H1 (cell line): Measurements from ENCODE around the gene CFAP221. TPM values are rescaled to one million over a fixed set of nuclear protein-coding genes. Genes with fewer than 3 reads are reported as not detected.

Experiments
- CTCF ChIA-PET: fragments of 300-600 bp; sonication (Branson Sonifier 250); formaldehyde crosslinking; loops from one replicate; lab custom pipeline; 2021; ENCODE audit not compliant: partially characterized antibody; lab: Charles Lee
- POLR2A ChIA-PET: fragments of 300-600 bp; sonication (Branson Sonifier 250); formaldehyde crosslinking; loops from one replicate; lab custom pipeline; 2021; ENCODE audit warnings: inconsistent platforms; ENCODE audit not compliant: partially characterized antibody; lab: Charles Lee
- DNase-seq, 2 experiments: peaks; one replicate each; pipeline versions ENCODE4 v3.0.0 to v3.0.0-alpha.2; 2010 to 2022; ENCODE audit warnings: low spot score in 2 of 2, low read depth in 1 of 2, mixed read lengths in 1 of 2
- FAIRE-seq: peaks from 2 replicates; lab custom pipeline; 2011; peaks lifted over from hg19 to GRCh38; lab: Jason Lieb, UNC
- H2AFZ ChIP-seq: 2 replicates; pipeline ENCODE4 v1.8.1; 2012; ENCODE audit warnings: low read length, inconsistent platforms
- H2AK5ac ChIP-seq: 2 replicates; pipeline ENCODE4 v1.6.1; 2013; ENCODE audit warnings: low read depth, low read length
- H2BK120ac ChIP-seq: replicated peaks from 2 replicates; pipeline ENCODE3; 2013; ENCODE audit warnings: low read depth, low read length, inconsistent platforms
- H2BK12ac ChIP-seq: 2 replicates; pipeline ENCODE4 v1.6.1; 2013; ENCODE audit warnings: low read depth, low read length
- H2BK15ac ChIP-seq: 2 replicates; pipeline ENCODE4 v1.6.1; 2013; ENCODE audit warnings: low read length
- H2BK20ac ChIP-seq: 2 replicates; pipeline ENCODE4 v1.6.1; 2013; ENCODE audit warnings: low read length
- H2BK5ac ChIP-seq: 2 replicates; pipeline ENCODE4 v1.6.1; 2013; ENCODE audit warnings: low read depth, low read length
- H3K14ac ChIP-seq: 2 replicates; pipeline ENCODE4 v1.6.1; 2013; ENCODE audit warnings: inconsistent platforms; ENCODE audit not compliant: insufficient read length
- H3K18ac ChIP-seq: 2 replicates; pipeline ENCODE4 v1.6.1; 2013; ENCODE audit warnings: low read length; ENCODE audit errors: extremely low read depth
- H3K23ac ChIP-seq: 2 replicates; pipeline ENCODE4 v1.6.1; 2013; ENCODE audit warnings: inconsistent platforms; ENCODE audit not compliant: insufficient read length
- H3K23me2 ChIP-seq: 2 replicates; pipeline ENCODE4 v1.6.1; 2013; ENCODE audit warnings: low read depth, low read length
- H3K27ac ChIP-seq: 2 replicates; pipeline ENCODE4 v1.6.1; 2011; ENCODE audit warnings: low read depth, low read length, inconsistent platforms
- H3K27me3 ChIP-seq, 4 experiments: replicated peaks in 1 of 4; 1 replicate in 1 of 4; 2 replicates in 3 of 4; pipeline versions ENCODE4 v1.6.1 to v1.8.1; 2011 to 2013; ENCODE audit warnings: low read length in 3 of 4, mild to moderate bottlenecking in 3 of 4, inconsistent platforms in 2 of 4, mixed read lengths in 2 of 4, moderate library complexity in 1 of 4; ENCODE audit not compliant: control insufficient read depth in 3 of 4, insufficient read depth in 3 of 4; ENCODE audit errors: extremely low read depth in 1 of 4
- H3K36me3 ChIP-seq, 4 experiments: 2 replicates each; pipeline versions ENCODE4 v1.6.1 to v1.8.1; 2011 to 2013; ENCODE audit warnings: mild to moderate bottlenecking in 4 of 4, low read length in 3 of 4, moderate library complexity in 2 of 4, control low read depth in 1 of 4, inconsistent platforms in 1 of 4; ENCODE audit not compliant: insufficient read depth in 4 of 4, control insufficient read depth in 2 of 4
- H3K4ac ChIP-seq: replicated peaks from 2 replicates; pipeline ENCODE3; 2013; ENCODE audit warnings: low read length, low read depth, mixed read lengths, inconsistent platforms; ENCODE audit not compliant: insufficient read length
- H3K4me1 ChIP-seq, 4 experiments: replicated peaks in 1 of 4; 1 replicate in 1 of 4; 2 replicates in 3 of 4; pipeline versions ENCODE4 v1.6.1 to v1.8.1; 2011 to 2013; ENCODE audit warnings: low read length in 3 of 4, inconsistent platforms in 2 of 4, mixed read lengths in 1 of 4; ENCODE audit not compliant: insufficient read depth in 4 of 4, control insufficient read depth in 3 of 4
- H3K4me2 ChIP-seq, 2 experiments: 2 replicates each; pipeline versions ENCODE4 v1.6.1 to v1.8.1; 2011 to 2013; ENCODE audit warnings: low read depth in 2 of 2, low read length in 2 of 2, control low read depth in 1 of 2, inconsistent platforms in 1 of 2, mild to moderate bottlenecking in 1 of 2; ENCODE audit not compliant: insufficient read depth in 1 of 2
- H3K4me3 ChIP-seq, 4 experiments: fragments of 200-600, 300-600 bp in 1 of 4; sonication (generic), shearing (Covaris generic), sonication (Bioruptor Twin) in 1 of 4; 2 replicates each; pipeline versions ENCODE4 v1.5.1 to v1.8.1; 2011 to 2016; ENCODE audit warnings: low read length in 4 of 4, low read depth in 3 of 4, control low read depth in 2 of 4, inconsistent platforms in 2 of 4, mild to moderate bottlenecking in 2 of 4, mixed read lengths in 1 of 4, moderate library complexity in 1 of 4; ENCODE audit not compliant: insufficient read depth in 2 of 4; ENCODE audit errors: extremely low read depth in 1 of 4
- H3K56ac ChIP-seq: replicated peaks from 2 replicates; pipeline ENCODE3; 2013; ENCODE audit warnings: low read depth, mild to moderate bottlenecking, mixed read lengths, low read length, inconsistent platforms; ENCODE audit not compliant: insufficient read length
- H3K79me1 ChIP-seq: 2 replicates; pipeline ENCODE4 v1.6.1; 2013; ENCODE audit warnings: low read depth, low read length, control low read depth
- H3K79me2 ChIP-seq, 2 experiments: 2 replicates each; pipeline versions ENCODE4 v1.6.1 to v1.8.1; 2012 to 2013; ENCODE audit warnings: low read length in 2 of 2, mild to moderate bottlenecking in 2 of 2, inconsistent platforms in 1 of 2; ENCODE audit not compliant: insufficient read depth in 2 of 2, control insufficient read depth in 1 of 2
- H3K9ac ChIP-seq, 4 experiments: replicated peaks in 1 of 4; 1 replicate in 1 of 4; 2 replicates in 3 of 4; pipeline versions ENCODE4 v1.6.1 to v1.8.1; 2011 to 2013; ENCODE audit warnings: low read depth in 3 of 4, low read length in 3 of 4, control low read depth in 2 of 4, mild to moderate bottlenecking in 2 of 4, moderate library complexity in 2 of 4, inconsistent platforms in 1 of 4; ENCODE audit errors: extremely low read depth in 1 of 4
- H3K9me3 ChIP-seq, 2 experiments: 2 replicates each; pipeline versions ENCODE4 v1.6.1 to v1.8.1; 2012 to 2013; ENCODE audit warnings: mild to moderate bottlenecking in 2 of 2, moderate library complexity in 2 of 2, control low read depth in 1 of 2, inconsistent platforms in 1 of 2, low read depth in 1 of 2, low read length in 1 of 2, mixed read lengths in 1 of 2; ENCODE audit not compliant: insufficient read depth in 2 of 2
- H4K20me1 ChIP-seq, 2 experiments: replicated peaks in 1 of 2; 2 replicates each; pipeline versions ENCODE3 to v1.8.1; 2011 to 2013; ENCODE audit warnings: inconsistent platforms in 2 of 2, low read length in 2 of 2, mild to moderate bottlenecking in 1 of 2; ENCODE audit not compliant: insufficient read depth in 2 of 2, control insufficient read depth in 1 of 2
- H4K5ac ChIP-seq: 2 replicates; pipeline ENCODE4 v1.6.1; 2013; ENCODE audit warnings: low read length, low read depth, mixed read lengths, inconsistent platforms; ENCODE audit not compliant: insufficient read length
- H4K8ac ChIP-seq: 2 replicates; pipeline ENCODE4 v1.8.0; 2013; ENCODE audit warnings: mild to moderate bottlenecking, moderate library complexity, low read length, inconsistent platforms; ENCODE audit not compliant: insufficient read depth; ENCODE audit errors: extremely low read depth
- H4K91ac ChIP-seq: replicated peaks from 2 replicates; pipeline ENCODE3; 2013; ENCODE audit warnings: low read length, mixed read lengths, inconsistent platforms; ENCODE audit not compliant: insufficient read length
- BACH1 ChIP-seq: IDR thresholded peaks from 2 replicates; pipeline ENCODE4 v1.6.1; 2012; ENCODE audit warnings: low read length, improper control_type of control experiment
- HDAC6 ChIP-seq: IDR thresholded peaks from one replicate; pipeline ENCODE4 v1.7.1; 2012; ENCODE audit warnings: low read depth, mild to moderate bottlenecking, inconsistent platforms, low read length, moderate library complexity
- KDM1A ChIP-seq: fragments of 200-600, 300-600 bp; sonication (generic); IDR thresholded peaks from 2 replicates; pipeline ENCODE4 v1.7.1; 2016; ENCODE audit warnings: mild to moderate bottlenecking, low read length, borderline replicate concordance
- KDM4A ChIP-seq: IDR thresholded peaks from one replicate; pipeline ENCODE4 v1.7.1; 2012; ENCODE audit warnings: low read depth, mild to moderate bottlenecking, moderate library complexity, low read length, inconsistent platforms; ENCODE audit not compliant: severe bottlenecking
- MAFK ChIP-seq: IDR thresholded peaks from 2 replicates; pipeline ENCODE4 v1.6.1; 2012; ENCODE audit warnings: low read depth, mild to moderate bottlenecking, improper control_type of control experiment, low read length
- NANOG ChIP-seq: IDR thresholded peaks from 2 replicates; pipeline ENCODE4 v1.6.1; 2011; ENCODE audit warnings: low read length, low read depth, mild to moderate bottlenecking, inconsistent platforms; ENCODE audit not compliant: insufficient read depth, poor library complexity, severe bottlenecking
- NRF1 ChIP-seq: IDR thresholded peaks from 2 replicates; pipeline ENCODE4 v1.6.1; 2011; ENCODE audit warnings: mild to moderate bottlenecking, low read depth, low read length, improper control_type of control experiment
- POLR2A ChIP-seq, 2 experiments: IDR thresholded peaks; 1 replicate in 1 of 2; 2 replicates in 1 of 2; pipeline ENCODE4 v1.6.1; 2011; ENCODE audit warnings: low read depth in 2 of 2, low read length in 2 of 2, mild to moderate bottlenecking in 2 of 2; ENCODE audit errors: control extremely low read depth in 1 of 2
- POLR2AphosphoS5 ChIP-seq: IDR thresholded peaks from 2 replicates; pipeline ENCODE4 v1.6.1; 2011; ENCODE audit warnings: low read depth, low read length
- TAF7 ChIP-seq: optimal IDR thresholded peaks from 2 replicates; pipeline ENCODE3; 2011; ENCODE audit warnings: low read depth, mild to moderate bottlenecking, inconsistent platforms, low read length, moderate library complexity, borderline replicate concordance
- ZNF274 ChIP-seq: IDR thresholded peaks from 2 replicates; pipeline ENCODE4 v1.7.0; 2012; ENCODE audit warnings: low read length, borderline replicate concordance; ENCODE audit errors: extremely low read depth
- WGBS, 2 experiments: shearing (Covaris generic) in 1 of 2; methylation state at CpG; one replicate each; pipeline versions ENCODE4 v1.1.6 to v1.1.7; 2013 to 2015; ENCODE audit warnings: low lambda C conversion rate in 2 of 2, mixed read lengths in 2 of 2, inconsistent platforms in 1 of 2, low coverage in 1 of 2, missing lambda C conversion rate in 1 of 2; ENCODE audit not compliant: insufficient replicate concordance in 2 of 2, insufficient coverage in 1 of 2, insufficient read length in 1 of 2; ENCODE audit errors: extremely low coverage in 1 of 2, missing lambda C conversion rate in 1 of 2; 5-methylcytosine and 5-hydroxymethylcytosine counted together
- polyA plus RNA-seq, 7 experiments: library from polyadenylated mRNA; depleted of rRNA in 3 of 7; stranded (reverse) in 5 of 7; unstranded in 2 of 7; fragments of >200 nt in 5 of 7; fragments of 200-250 nt in 2 of 7; gene quantifications; 1 replicate in 5 of 7; 2 replicates in 1 of 7; 4 replicates in 1 of 7; pipeline versions ENCODE4 v1.2.1 to v1.2.3, GENCODE V29; 2011 to 2013; ENCODE audit warnings: missing spikeins in 2 of 7, mixed read lengths in 2 of 7
- total RNA-seq: library from RNA; stranded (reverse); fragmentation: NEBNext Ultra II Directional; extraction: Animal tissue kit (Norgen Biotek cat#: 25700); gene quantifications from 2 replicates; pipeline ENCODE4 v1.2.1, GENCODE V29; 2021
- TF ChIP-seq, protein P1 (sequence below), 3 experiments: IDR thresholded peaks; 1 replicate in 2 of 3; 2 replicates in 1 of 3; pipeline versions ENCODE4 v1.5.1 to v1.6.1; 2011; ENCODE audit warnings: low read length in 3 of 3, mild to moderate bottlenecking in 3 of 3, inconsistent platforms in 2 of 3, low read depth in 1 of 3, moderate library complexity in 1 of 3; ENCODE audit not compliant: insufficient read depth in 1 of 3; ENCODE audit errors: control extremely low read depth in 1 of 3

CFAP221 gene
- total and polyA plus RNA-seq, 2 of the 8 experiments (the other 6 are each of a cell fraction or from before 2014, with no cell fraction given), result 0.14 to 0.71 TPM

DNA sequence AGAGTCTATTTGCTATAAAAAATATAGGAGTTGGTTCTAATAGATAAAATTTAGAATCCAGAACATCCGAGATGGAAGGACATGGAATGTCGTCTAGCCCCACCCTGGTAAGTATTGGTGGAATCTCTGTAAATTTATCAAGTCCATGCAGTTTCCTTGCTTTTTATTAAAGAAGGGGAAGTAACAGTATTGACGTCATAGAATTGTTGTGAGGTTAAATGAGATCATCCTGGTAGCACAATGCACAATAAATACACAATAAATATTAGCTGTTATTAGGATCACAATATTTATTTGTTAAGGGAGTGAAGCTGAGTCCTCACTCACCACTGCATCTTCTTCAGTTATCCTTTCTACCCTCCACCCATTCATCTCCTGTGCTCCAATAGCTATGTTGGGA, 118.0 kb downstream of the CFAP221 start:
- ChIA-PET CTCF (interaction anchor here (0.6 to 10.6 kb wide), 9 partner anchors 12 to 568 kb away, joined by 3 to 86 read pairs (median 4); no protein-coding TSS in a partner anchor), POLR2A (no interaction called here)
- no peak overlapping the region for H4K91ac ChIP-seq
- no peak for FAIRE-seq
- no peak overlapping the region for H3K4me3 ChIP-seq
- no peaks in the 10 kb centered on the region for H3K4me1 ChIP-seq
- no peak overlapping the region for H3K4me2 ChIP-seq
- no peak overlapping the region for H3K56ac ChIP-seq
- H3K79me1 ChIP-seq, result no peaks in the 10 kb centered on the region
- DNase-seq, result no peak
- H2BK20ac ChIP-seq, result no peak overlapping the region
- H3K23ac ChIP-seq, result no peak overlapping the region
- H3K9ac ChIP-seq, result no peak overlapping the region
- no peak overlapping the region for H2BK12ac ChIP-seq
- no peaks in the 10 kb centered on the region for H3K79me2 ChIP-seq
- no peak overlapping the region for H2BK120ac ChIP-seq
- H3K27ac ChIP-seq, result no peak overlapping the region
- no peaks in the 10 kb centered on the region for H3K23me2 ChIP-seq
- no peaks in the 10 kb centered on the region for H3K36me3 ChIP-seq
- no peak overlapping the region for H2BK15ac ChIP-seq
- H4K5ac ChIP-seq, result no peak overlapping the region
- H2BK5ac ChIP-seq, result no peak overlapping the region
- H3K18ac ChIP-seq, result no peak overlapping the region
- no peaks in the 10 kb centered on the region for H3K27me3 ChIP-seq
- H3K4ac ChIP-seq, result no peak overlapping the region
- no peak overlapping the region for H4K8ac ChIP-seq
- no peaks in the 10 kb centered on the region; a peak in 1 of 4 replicates for H3K9me3 ChIP-seq
- 91% methylated on average over 3 of the region's 3 CpGs; no CpG with 5 or more reads in 1 of the 2 experiments for WGBS, 2 experiments
- H2AFZ ChIP-seq, result no peak overlapping the region
- no peak overlapping the region for H3K14ac ChIP-seq
- H2AK5ac ChIP-seq, result no peak overlapping the region
- H4K20me1 ChIP-seq, result no peaks in the 10 kb centered on the region
- TF ChIP-seq HDAC6 (no peak), BACH1 (no peak), POLR2AphosphoS5 (no peak), KDM4A (no peak), MAFK (no peak), KDM1A (no peak), NANOG (no peak), ZNF274 (no peak), NRF1 (no peak), POLR2A (IDR thresholded peaks at IDR 0.05; ENCODE audit: control extremely low read depth in 1 of 2, low read depth in 2 of 2, low read length in 2 of 2) (no peak), TAF7 (no peak)
- TF ChIP-seq, protein P1, sequence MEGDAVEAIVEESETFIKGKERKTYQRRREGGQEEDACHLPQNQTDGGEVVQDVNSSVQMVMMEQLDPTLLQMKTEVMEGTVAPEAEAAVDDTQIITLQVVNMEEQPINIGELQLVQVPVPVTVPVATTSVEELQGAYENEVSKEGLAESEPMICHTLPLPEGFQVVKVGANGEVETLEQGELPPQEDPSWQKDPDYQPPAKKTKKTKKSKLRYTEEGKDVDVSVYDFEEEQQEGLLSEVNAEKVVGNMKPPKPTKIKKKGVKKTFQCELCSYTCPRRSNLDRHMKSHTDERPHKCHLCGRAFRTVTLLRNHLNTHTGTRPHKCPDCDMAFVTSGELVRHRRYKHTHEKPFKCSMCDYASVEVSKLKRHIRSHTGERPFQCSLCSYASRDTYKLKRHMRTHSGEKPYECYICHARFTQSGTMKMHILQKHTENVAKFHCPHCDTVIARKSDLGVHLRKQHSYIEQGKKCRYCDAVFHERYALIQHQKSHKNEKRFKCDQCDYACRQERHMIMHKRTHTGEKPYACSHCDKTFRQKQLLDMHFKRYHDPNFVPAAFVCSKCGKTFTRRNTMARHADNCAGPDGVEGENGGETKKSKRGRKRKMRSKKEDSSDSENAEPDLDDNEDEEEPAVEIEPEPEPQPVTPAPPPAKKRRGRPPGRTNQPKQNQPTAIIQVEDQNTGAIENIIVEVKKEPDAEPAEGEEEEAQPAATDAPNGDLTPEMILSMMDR (IDR thresholded peaks at IDR 0.05; ENCODE audit: control extremely low read depth in 1 of 3, insufficient read depth in 1 of 3, low read depth in 1 of 3, low read length in 3 of 3), result no peak
